Measurements from ENCODE around the gene LY6G6C.

Gene LY6G6C

GRCh38 chr6:31721351-31722020, at the start of gene LY6G6C:
Gene LY6G6C (minus strand): TSS chr6:31721746. CDS start chr6:31721679, 67 bp downstream.
- DNase-seq = no peak

- DNase-seq = no peak
These were observed 49.3 kb upstream of the LY6G6C start for GRCh38 chr6:31770860-31771259.

- peak; percentile 67 for DNase-seq
These were observed 48.3 kb upstream of the LY6G6C start for GRCh38 chr6:31769684-31770371.

- no peak for DNase-seq
These were observed 47.1 kb upstream of the LY6G6C start for GRCh38 chr6:31768363-31769257.

GRCh38 chr6:31767096-31767645, 45.6 kb upstream of the LY6G6C start:
- no peak for DNase-seq

- DNase-seq = no peak
These were observed 44.6 kb upstream of the LY6G6C start for GRCh38 chr6:31765910-31766794.

- no peak for DNase-seq
These were observed 44.0 kb upstream of the LY6G6C start for GRCh38 chr6:31765559-31765909.

GRCh38 chr6:31764198-31764597, 42.7 kb upstream of the LY6G6C start:
- no peak for DNase-seq

- DNase-seq = no peak
These were observed 42.0 kb upstream of the LY6G6C start for GRCh38 chr6:31763619-31763940.

- DNase-seq = no peak
These were observed 41.5 kb upstream of the LY6G6C start for GRCh38 chr6:31762878-31763618.

- no peak for DNase-seq
These were observed 40.8 kb upstream of the LY6G6C start, which contains the start of gene SAPCD1 for GRCh38 chr6:31762356-31762755. Gene SAPCD1 (plus strand): TSS chr6:31762656. CDS start chr6:31763055, 399 bp downstream.

GRCh38 chr6:31761343-31761742, 39.8 kb upstream of the LY6G6C start:
- DNase-seq = no peak

GRCh38 chr6:31760790-31761189, 39.2 kb upstream of the LY6G6C start:
- no peak for DNase-seq

- DNase-seq = no peak
These were observed 36.7 kb upstream of the LY6G6C start for GRCh38 chr6:31758281-31758680.

- no peak for DNase-seq
These were observed 31.3 kb upstream of the LY6G6C start for GRCh38 chr6:31752739-31753319.

GRCh38 chr6:31750411-31751022, 29.0 kb upstream of the LY6G6C start:
- DNase-seq = no peak

- no peak for DNase-seq
These were observed 27.9 kb upstream of the LY6G6C start for GRCh38 chr6:31749301-31750036.

- no peak for DNase-seq
These were observed 22.9 kb upstream of the LY6G6C start for GRCh38 chr6:31744422-31744821.

GRCh38 chr6:31742894-31743293, 21.3 kb upstream of the LY6G6C start:
- DNase-seq = no peak

- no peak for DNase-seq
These were observed 20.3 kb upstream of the LY6G6C start for GRCh38 chr6:31741815-31742214.

Data from activated effector memory CD4-positive, alpha-beta T cell treated with Interleukin-2 at 50 U/mL for 16 hours (primary cell).